Endodermal cell (in vitro differentiated cells): ENCODE data around the gene LARP4B. TPM values are rescaled to one million over a fixed set of nuclear protein-coding genes. Genes with fewer than 3 reads are reported as not detected.

ENCODE experiments used
- DNase-seq: peaks from one replicate; pipeline ENCODE4 v3.0.0-alpha.2; 2017
- H3K27ac ChIP-seq: 2 replicates; pipeline ENCODE4 v1.5.1; 2013; ENCODE audit warnings: mild to moderate bottlenecking, low read depth, low read length, moderate library complexity
- H3K27me3 ChIP-seq: 2 replicates; pipeline ENCODE4 v1.6.1; 2013; ENCODE audit warnings: mild to moderate bottlenecking, low read length, moderate library complexity; ENCODE audit not compliant: insufficient read depth, control insufficient read depth, poor library complexity, severe bottlenecking
- H3K36me3 ChIP-seq: 2 replicates; pipeline ENCODE4 v1.7.0; 2013; ENCODE audit warnings: mild to moderate bottlenecking, low read length, moderate library complexity; ENCODE audit not compliant: control insufficient read depth, insufficient read depth
- H3K4me1 ChIP-seq: one replicate; pipeline ENCODE4 v1.7.0; 2013; ENCODE audit warnings: low read length; ENCODE audit not compliant: control insufficient read depth, insufficient read depth
- H3K4me3 ChIP-seq: 2 replicates; pipeline ENCODE4 v1.5.1; 2013; ENCODE audit warnings: mild to moderate bottlenecking, low read length, moderate library complexity
- H3K9ac ChIP-seq: 2 replicates; pipeline ENCODE4 v1.6.1; 2013; ENCODE audit warnings: mild to moderate bottlenecking, low read length, moderate library complexity; ENCODE audit not compliant: poor library complexity, severe bottlenecking; ENCODE audit errors: extremely low read depth
- H3K9me3 ChIP-seq: 2 replicates; pipeline ENCODE4 v1.6.1; 2013; ENCODE audit warnings: mild to moderate bottlenecking, low read length, moderate library complexity; ENCODE audit not compliant: control insufficient read depth
- H3K27ac Mint-ChIP-seq: 2 replicates; pipeline ENCODE4 v1.8.0; 2020; ENCODE audit warnings: mixed read lengths
- H3K27me3 Mint-ChIP-seq: 2 replicates; pipeline ENCODE4 v1.8.0; 2021; ENCODE audit warnings: mild to moderate bottlenecking, mixed read lengths; ENCODE audit not compliant: insufficient read depth
- H3K36me3 Mint-ChIP-seq: 2 replicates; pipeline ENCODE4 v1.8.0; 2020; ENCODE audit warnings: low read depth, mixed read lengths
- H3K4me1 Mint-ChIP-seq: 2 replicates; pipeline ENCODE4 v1.8.0; 2020; ENCODE audit warnings: mixed read lengths
- H3K4me3 Mint-ChIP-seq: 2 replicates; pipeline ENCODE4 v1.8.0; 2020; ENCODE audit warnings: mild to moderate bottlenecking, moderate library complexity, mixed read lengths
- H3K9me3 Mint-ChIP-seq: 2 replicates; pipeline ENCODE4 v1.8.0; 2020; ENCODE audit warnings: mild to moderate bottlenecking, mixed read lengths
- WGBS, 2 experiments: methylation state at CpG; one replicate each; pipeline versions ENCODE4 v1.1.5 to v1.1.7; 2013; ENCODE audit warnings: missing lambda C conversion rate in 2 of 2, mixed read lengths in 1 of 2; ENCODE audit not compliant: insufficient coverage in 1 of 2, insufficient read length in 1 of 2; 5-methylcytosine and 5-hydroxymethylcytosine counted together
- total RNA-seq, 2 donors: library from RNA; stranded (reverse); fragmentation: NEBNext Ultra II Directional in 1 of 2; extraction: Animal tissue kit (Norgen Biotek cat#: 25700) in 1 of 2; gene quantifications; 2 replicates in 1 of 2; 3 replicates in 1 of 2; pipeline ENCODE4 v1.2.1, GENCODE V29; 2021
- TF ChIP-seq, protein P1 (sequence below): fragments of 200-600 bp; sonication (generic); conservative IDR thresholded peaks from 2 replicates; pipeline ENCODE4 v1.5.0; 2021; ENCODE audit warnings: antibody characterized with exemption, mild to moderate bottlenecking

Gene LARP4B
- total RNA-seq, 2 donors from 2014 or later, result 94.1 to 94.3 TPM

DNA sequence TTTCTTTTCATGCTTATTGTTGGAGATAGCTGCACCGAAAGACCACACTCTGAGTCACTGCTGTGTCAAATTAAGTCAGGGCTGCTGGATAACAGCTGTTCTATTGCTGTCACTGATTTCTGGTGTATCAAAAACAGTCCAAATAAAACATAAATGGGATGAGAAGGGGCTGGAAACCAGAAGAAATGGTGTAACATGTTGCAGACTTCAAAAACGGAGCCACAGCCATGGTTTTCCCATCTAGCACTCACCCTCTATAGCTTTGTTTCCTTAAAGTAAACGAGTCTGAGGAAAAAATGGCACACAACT, 138.8 kb downstream of the LARP4B start:
- DNase-seq, result no peak
- H3K36me3 Mint-ChIP-seq, result peaks cover 26% of the 10 kb centered on the region
- H3K27me3 Mint-ChIP-seq, result peaks cover under 1% of the 10 kb centered on the region
- no peaks in the 10 kb centered on the region for H3K4me1 Mint-ChIP-seq
- no peak overlapping the region for H3K27ac Mint-ChIP-seq
- H3K27ac ChIP-seq, result no peak overlapping the region
- 87 to 91% methylated on average over 3 of the region's 3 CpGs for WGBS, 2 experiments
- H3K4me1 ChIP-seq, result no peaks in the 10 kb centered on the region
- H3K27me3 ChIP-seq, result no peaks in the 10 kb centered on the region
- H3K4me3 Mint-ChIP-seq, result no peak overlapping the region
- no peak overlapping the region for H3K4me3 ChIP-seq
- no peaks in the 10 kb centered on the region for H3K36me3 ChIP-seq
- peaks cover 26% of the 10 kb centered on the region for H3K9me3 ChIP-seq
- peaks cover 27% of the 10 kb centered on the region for H3K9me3 Mint-ChIP-seq
- TF ChIP-seq, protein P1, sequence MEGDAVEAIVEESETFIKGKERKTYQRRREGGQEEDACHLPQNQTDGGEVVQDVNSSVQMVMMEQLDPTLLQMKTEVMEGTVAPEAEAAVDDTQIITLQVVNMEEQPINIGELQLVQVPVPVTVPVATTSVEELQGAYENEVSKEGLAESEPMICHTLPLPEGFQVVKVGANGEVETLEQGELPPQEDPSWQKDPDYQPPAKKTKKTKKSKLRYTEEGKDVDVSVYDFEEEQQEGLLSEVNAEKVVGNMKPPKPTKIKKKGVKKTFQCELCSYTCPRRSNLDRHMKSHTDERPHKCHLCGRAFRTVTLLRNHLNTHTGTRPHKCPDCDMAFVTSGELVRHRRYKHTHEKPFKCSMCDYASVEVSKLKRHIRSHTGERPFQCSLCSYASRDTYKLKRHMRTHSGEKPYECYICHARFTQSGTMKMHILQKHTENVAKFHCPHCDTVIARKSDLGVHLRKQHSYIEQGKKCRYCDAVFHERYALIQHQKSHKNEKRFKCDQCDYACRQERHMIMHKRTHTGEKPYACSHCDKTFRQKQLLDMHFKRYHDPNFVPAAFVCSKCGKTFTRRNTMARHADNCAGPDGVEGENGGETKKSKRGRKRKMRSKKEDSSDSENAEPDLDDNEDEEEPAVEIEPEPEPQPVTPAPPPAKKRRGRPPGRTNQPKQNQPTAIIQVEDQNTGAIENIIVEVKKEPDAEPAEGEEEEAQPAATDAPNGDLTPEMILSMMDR, result no peak
- H3K9ac ChIP-seq, result no peak overlapping the region

DNA sequence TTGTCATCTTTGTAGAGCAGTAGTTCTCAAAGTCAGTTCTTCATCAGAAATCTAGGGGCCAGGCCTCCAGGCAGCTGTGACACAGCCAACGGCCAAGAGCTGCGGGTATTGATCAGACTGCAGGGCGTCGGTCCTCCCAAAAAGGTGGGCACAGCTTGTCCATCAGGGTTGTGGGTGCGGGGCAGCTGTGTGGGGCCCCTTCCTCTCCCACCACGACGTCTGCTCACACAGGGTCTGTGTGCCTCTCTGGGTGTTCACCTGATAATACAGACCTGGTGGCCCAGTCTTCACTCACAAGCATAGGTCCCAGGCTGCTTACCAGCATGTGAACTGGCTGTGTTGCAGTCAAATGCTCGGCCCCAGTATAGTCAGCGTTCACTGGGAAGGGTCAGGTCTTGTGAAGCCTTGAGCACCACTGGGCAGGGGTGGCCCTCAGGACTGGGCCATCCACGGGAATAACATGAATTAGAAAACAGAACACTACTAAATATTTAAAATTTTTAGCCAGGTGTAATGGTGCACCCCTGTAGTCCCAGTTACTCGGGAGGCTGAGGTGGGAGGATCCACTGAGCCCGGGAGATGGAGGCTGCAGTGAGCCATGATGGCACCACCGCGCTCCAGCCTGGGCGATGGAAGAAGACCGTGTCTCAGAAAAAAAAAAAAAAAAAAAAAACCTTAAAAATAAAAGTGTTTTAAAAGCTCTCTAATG, 139.3 kb downstream of the LARP4B start:
- Mint-ChIP-seq H3K27ac (no peak overlapping the region), H3K9me3 (peaks cover 22% of the 10 kb centered on the region), H3K4me1 (no peaks in the 10 kb centered on the region), H3K36me3 (peaks cover 21% of the 10 kb centered on the region), H3K27me3 (peaks cover 1% of the 10 kb centered on the region), H3K4me3 (no peak overlapping the region)
- Histone ChIP-seq H3K36me3 (no peaks in the 10 kb centered on the region), H3K9ac (no peak overlapping the region), H3K27ac (no peak overlapping the region), H3K4me1 (no peaks in the 10 kb centered on the region), H3K9me3 (peaks cover 21% of the 10 kb centered on the region), H3K4me3 (no peak overlapping the region), H3K27me3 (no peaks in the 10 kb centered on the region)
- 93 to 94% methylated on average over 9 to 15 of the region's 16 CpGs for WGBS, 2 experiments
- TF ChIP-seq, protein P1, result no peak
- peak; percentile 29 for DNase-seq

DNA sequence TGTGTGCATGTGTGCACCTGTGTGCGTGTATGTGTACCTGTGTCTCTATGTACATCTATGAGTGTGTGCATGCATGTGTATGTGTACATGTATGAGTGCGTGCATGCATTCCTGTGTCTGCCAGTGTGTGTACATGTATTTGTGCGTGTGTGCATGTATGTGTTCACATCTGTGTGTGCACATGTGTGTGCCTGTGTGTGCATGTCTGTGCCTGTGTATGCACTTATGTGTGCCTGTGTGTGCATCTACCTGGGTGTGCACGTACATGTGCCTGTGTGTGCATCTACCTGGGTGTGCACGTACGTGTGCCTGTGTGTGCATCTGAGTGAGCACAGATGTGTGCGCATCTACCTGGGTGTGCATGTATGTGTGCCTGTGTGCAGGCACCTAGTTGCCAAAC, 139.9 kb downstream of the LARP4B start:
- WGBS, 2 experiments, result 93 to 97% methylated on average over 7 of the region's 7 CpGs
- Mint-ChIP-seq H3K4me1 (no peaks in the 10 kb centered on the region), H3K27me3 (peaks cover 1% of the 10 kb centered on the region), H3K4me3 (no peak overlapping the region), H3K36me3 (peaks cover 15% of the 10 kb centered on the region), H3K27ac (no peak overlapping the region), H3K9me3 (peaks cover 16% of the 10 kb centered on the region)
- Histone ChIP-seq H3K27me3 (no peaks in the 10 kb centered on the region), H3K27ac (no peak overlapping the region), H3K9ac (no peak overlapping the region), H3K4me1 (no peaks in the 10 kb centered on the region), H3K4me3 (no peak overlapping the region), H3K36me3 (no peaks in the 10 kb centered on the region), H3K9me3 (peaks cover 15% of the 10 kb centered on the region)
- DNase-seq, result no peak
- TF ChIP-seq, protein P1, result no peak
